NCI-H2196 (cell line): ENCODE measurements around the gene SCN8A.

Experiments used
- DNase-seq: peaks from one replicate; lab custom pipeline; 2025; ENCODE audit not compliant: unreplicated experiment; lab: John Stamatoyannopoulos, UW

Gene SCN8A

DNA sequence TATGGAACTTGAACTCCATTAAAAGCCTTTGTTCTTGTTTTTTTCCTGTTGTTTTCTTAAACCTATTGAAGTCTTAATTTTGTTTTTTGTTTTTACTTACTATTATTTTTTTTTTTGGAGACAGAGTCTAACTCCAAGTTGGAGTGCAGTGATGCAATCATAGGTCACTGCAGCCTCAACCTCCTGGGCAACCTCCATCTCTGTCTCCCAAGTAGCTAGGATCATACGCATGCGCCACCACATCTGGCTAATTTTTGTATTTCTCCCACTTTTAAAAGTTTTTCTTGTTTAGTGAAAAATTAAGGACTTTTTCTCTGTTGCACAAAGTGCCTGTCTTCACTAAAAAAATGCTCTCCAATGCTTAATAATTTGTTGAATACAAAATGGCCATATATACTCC is 76.2 kb downstream of the SCN8A start:
- DNase-seq, result no peak

DNA sequence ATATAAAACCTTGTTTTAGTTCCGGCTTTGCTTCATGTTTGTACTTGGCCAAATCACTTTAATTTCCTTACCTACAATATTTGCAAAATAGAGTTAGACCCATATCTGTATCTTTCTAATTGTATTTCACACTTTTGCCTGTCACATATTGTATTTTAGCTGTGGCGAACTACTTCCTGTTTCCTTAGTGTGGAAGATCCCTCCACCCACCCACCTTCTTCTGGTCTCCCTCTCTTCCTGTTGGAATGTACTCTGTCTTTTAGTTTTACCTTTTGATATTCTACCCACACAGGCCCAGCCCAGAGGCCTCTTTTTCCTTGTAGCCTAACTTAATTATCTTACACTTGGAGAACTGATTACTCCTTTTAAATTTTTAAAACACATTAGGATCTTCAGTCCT is 78.2 kb downstream of the SCN8A start:
- no peak for DNase-seq

DNA sequence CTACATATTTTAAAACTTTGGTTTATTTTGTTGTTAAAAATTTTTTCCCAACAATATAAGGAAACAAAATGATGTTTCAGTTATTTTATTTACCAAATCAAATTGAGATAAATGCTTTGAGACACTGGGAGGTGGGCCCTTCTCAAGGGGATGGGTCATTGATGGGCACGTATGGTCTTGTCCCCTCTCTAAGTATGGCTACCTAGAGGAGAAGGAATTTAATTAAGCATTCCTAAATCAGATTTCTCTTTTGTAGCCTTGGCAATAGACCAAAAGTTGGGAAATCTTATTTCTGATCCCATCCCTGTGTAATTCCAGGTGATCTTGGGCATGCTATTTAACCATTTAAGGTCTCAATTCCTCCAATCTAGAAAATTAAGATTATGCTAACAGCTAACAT is 79.0 kb downstream of the SCN8A start:
- DNase-seq, result no peak

DNA sequence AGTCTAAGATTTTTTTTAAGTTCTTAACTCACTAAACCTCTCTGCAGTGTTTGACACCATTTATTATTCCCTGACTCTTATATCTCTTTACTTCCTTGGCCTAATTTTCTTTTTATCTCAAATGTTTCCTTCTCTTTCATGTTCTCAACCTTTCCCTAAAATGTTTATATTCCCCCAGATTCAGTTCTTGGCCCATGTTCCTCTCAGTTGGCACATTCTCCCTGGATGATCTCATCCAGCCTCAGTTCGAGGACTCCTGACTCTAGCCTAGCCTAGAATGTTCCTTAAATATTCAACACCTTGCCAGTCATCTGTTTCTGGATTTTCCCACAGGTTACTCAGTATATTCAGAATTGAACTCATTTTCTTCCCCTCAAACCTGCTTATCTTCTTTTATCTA is 81.3 kb downstream of the SCN8A start:
- DNase-seq, result no peak

- peak; percentile 15 for DNase-seq
These were observed 84.2 kb downstream of the SCN8A start for GRCh38 chr12:51675071-51675803.

DNA sequence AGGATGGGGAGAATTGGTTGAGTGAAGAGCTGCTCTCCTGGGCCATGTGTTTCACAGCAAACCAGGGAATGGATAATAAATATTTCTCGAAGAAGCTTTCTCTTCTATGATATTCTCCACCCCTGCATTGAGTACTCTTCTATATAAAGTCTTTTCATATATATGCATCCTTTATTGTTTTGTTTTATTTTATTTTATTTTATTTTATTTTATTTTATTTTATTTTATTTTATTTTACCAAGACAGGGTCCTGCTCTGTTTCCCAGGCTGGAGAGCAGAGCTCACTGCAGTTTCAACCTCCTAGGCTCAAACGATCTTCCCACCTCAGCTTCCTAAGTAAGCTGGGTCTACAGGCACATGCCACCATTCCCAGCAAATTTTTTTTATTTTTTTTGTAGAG is 85.8 kb downstream of the SCN8A start:
- no peak for DNase-seq

DNA sequence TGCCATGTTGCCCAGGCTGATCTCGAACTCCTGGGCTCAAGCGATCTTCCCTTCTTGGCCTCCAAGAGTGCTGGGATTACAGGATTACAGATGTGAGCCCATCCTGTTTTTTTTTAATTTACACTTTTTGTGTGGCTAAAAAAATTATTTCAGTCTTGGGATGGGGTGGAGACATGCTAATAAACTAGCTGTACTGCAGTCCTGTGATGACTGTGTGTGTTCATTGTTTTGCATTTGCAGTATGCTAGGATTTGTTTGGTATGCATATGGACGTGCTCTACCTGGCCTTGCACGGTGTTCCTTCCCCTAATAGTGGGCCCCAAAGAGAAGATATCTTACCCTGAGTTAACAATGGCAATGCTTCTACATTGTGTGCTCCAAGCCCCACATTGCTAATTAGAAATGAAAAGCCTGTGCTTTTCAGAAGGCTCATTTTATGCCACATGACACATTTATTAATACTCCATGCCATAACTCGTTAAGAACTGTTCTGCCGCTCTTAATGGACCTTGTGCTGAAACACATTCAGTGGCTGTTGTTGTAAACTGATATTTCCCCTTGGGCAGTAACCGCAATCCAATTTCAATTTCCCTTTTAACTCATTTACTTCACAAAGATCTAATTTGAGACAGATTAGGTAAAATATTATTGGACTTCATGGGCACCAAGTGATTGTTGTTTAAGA is 86.4 kb downstream of the SCN8A start:
- DNase-seq, result no peak

GRCh38 chr12:51678086-51678724 is 87.2 kb downstream of the SCN8A start:
- peak; percentile 53 for DNase-seq

DNA sequence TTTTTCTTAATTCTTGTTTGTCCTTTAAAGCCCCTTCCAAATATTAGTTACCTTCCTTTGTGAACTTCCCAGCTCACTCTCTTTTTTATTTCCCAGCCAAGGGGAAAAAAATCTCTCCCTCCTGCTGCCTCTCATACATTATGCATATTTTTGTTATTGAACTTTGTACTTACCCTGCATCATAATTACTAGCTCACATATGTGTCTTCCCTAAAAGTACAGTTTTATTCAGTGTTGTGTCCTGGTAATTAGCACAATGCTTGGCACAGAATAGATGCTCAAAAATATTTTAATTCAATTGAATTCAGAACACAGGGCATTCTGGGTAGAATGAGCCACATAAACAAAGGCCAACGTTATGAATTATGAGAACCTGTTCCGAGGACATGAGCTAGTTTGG is 91.9 kb downstream of the SCN8A start:
- no peak for DNase-seq

- DNase-seq, result peak; percentile 14
These were observed 92.8 kb downstream of the SCN8A start for GRCh38 chr12:51683763-51684357.

DNA sequence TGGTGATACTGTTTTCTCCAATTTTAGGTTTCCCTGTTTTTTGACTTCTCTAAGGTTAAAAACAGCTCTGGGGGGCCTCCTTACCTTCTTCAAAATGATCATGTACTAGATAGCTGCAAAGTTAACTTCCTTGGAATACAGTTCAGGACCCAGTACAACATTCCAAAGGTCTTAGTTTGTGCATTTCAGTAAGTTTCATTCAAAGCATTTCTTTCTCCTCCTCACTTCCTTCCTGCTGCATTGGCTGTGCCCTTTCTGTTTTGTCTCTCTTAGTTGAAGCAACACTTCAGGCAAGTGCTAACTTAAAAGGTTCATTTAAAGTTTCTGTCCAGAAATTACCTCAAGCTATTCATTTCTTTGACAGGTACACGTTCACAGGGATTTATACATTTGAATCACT is 95.7 kb downstream of the SCN8A start:
- no peak for DNase-seq

GRCh38 chr12:51687177-51687576 is 96.1 kb downstream of the SCN8A start:
- DNase-seq, result no peak

DNA sequence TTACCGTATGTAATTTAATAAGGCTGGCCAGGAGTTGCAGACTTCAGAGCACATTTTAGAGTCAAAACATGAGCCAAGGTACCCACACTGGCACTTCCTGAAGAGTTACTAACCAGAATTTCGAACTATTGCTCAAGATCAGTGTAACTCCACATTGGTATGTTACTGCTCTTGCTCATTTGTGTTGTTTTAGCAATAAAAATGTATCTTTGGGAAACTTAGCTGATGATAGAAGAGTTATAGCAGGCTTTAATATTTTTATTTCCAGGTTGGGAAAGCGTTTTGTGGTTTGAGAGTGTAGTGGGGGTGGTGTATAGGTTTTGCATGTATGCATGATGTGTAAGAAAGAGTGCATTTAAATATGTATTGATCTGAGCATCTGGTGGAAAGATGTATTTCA is 96.6 kb downstream of the SCN8A start:
- DNase-seq, result no peak

GRCh38 chr12:51689983-51690382 is 99.0 kb downstream of the SCN8A start:
- DNase-seq, result no peak

DNA sequence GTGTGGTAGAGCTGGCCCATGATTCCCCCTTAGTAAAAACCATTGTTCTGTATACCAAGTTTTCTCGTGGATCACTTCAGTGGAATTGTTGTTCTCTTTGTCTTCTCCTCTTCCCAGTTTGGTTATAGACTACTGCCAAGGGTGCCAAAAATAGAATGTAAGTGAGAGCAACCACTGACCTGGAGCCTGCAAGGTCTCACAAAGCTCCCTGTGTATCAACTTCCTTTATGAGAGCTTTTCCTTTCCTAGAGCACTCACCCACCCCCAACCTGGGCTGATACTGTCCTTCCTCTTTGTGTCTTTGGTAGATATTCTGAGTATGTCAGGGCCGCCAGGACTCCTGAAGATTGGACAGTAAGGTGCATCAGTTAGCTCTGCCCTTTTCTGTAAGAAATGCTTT is 101.0 kb downstream of the SCN8A start:
- no peak for DNase-seq

- no peak for DNase-seq
These were observed 102.5 kb downstream of the SCN8A start for GRCh38 chr12:51693569-51693968.

GRCh38 chr12:51694146-51694545 is 103.1 kb downstream of the SCN8A start:
- no peak for DNase-seq

DNA sequence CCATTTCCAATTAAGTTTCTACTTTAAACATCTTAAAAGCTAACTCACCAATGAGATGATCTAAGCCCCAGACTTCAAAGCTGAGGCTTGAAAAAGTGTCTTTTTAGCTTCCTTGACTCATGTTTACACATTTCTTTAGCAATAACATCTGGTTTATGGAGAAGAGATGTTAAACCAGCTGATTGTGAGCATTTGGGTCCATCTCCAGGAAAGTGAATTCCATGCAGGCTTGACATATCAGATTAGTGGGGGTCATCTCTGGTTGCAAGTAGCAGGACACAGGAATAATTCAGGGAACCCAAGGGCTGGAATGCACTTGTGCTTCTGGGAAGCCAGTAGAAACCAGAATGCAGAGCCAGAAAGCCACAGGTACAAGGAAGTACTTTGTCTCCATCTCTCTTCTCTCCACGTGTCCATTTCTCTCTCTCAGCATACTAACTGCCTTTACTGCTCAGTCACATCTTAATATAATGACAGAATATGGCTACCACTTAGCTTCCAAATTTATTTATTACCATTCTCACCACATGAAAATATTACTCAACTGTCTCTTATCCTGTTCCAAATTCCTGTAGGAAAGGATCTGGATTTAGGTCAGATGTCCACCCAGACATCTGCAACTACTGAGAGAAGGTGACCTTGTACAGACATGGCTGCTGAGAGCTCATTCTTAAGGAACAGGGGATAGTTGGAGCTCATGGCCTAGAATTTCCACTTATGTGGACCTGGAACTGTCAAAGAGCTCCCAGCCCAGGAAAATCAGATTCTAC is 104.4 kb downstream of the SCN8A start:
- no peak for DNase-seq

GRCh38 chr12:51699219-51699618 is 108.2 kb downstream of the SCN8A start:
- no peak for DNase-seq

DNA sequence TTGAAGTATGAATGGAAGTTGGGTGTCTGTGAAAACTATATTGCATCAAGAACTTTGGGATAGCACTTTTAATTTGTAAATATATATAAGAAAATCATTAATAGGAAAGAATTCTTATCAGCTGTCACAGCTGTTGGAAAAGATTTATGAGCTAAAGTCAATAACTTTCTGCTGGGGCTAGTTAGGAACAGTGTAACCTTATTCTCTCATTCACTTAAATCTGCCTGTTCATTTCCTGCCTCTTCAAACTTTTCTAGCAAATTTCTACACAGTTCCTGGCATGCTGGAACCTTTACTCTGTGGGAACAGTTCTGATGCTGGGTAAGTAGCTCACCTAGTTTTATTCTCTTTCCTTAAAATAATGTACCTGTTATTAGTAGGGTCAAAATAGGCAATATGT is 109.9 kb downstream of the SCN8A start:
- no peak for DNase-seq

DNA sequence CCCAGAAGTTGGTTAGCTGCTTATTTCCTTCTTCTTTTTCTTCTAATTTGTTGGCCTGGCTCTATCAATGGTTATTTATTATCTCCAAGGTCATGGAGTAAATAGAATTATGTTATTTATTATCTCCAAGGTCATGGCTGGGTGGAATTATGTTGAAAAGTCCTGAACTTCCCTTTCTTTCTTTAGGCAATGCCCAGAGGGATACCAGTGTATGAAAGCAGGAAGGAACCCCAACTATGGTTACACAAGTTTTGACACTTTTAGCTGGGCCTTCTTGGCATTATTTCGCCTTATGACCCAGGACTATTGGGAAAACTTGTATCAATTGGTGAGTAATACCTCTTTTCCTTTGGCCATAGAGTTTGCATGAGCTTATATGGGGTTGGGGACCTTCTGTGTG is 111.6 kb downstream of the SCN8A start:
- no peak for DNase-seq
